NT2/D1 (cell line): Measurements from ENCODE around the gene TSPAN1.

Experiments
- SUZ12 ChIP-seq: IDR thresholded peaks from 2 replicates; pipeline ENCODE4 v1.6.1; 2011; ENCODE audit not compliant: insufficient read length, insufficient read depth; ENCODE audit errors: extremely low read depth
- YY1 ChIP-seq: IDR thresholded peaks from 2 replicates; pipeline ENCODE4 v1.6.1; 2011; ENCODE audit not compliant: insufficient read length, insufficient read depth
- ZNF274 ChIP-seq: IDR thresholded peaks from 2 replicates; pipeline ENCODE4 v1.6.1; 2011; ENCODE audit warnings: mild to moderate bottlenecking, low read depth, low read length

DNA sequence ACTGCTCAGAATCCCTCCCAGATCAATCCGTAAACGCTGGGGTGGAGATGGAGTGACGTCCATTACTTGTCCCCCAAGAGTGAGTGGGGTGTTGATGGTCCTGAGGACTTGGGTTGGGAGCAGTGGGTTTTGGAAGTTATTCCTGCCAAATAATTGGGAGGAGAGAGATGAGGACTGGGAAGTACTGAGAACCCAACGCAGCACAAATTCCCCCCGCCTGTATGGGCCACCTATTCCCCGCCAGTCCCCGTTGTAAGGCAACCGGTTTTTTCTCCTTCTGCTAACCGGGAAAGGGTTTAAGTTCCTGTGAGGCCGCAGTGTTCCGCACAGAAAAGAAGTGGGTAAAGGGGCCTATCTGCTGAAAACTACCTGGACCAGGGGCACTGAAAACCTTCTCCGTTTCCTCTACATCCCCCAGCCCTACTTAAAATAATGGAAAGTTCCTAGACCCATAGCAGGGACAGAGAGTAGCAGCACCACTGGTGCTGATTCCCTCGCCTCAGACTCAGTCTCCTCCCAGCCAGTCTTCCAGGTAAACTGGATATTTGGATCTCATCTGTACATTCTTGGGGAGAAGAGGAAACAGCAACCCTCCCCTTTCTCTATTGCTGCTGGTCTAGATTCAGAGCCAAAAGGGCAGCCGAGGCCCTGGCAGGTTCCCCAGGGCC, 29.0 kb downstream of the TSPAN1 start:
- TF ChIP-seq YY1, result no peak
- TF ChIP-seq SUZ12, result no peak
- no peak for TF ChIP-seq ZNF274
